ENCODE data around the gene OR10C1. TPM values are rescaled to one million over a fixed set of nuclear protein-coding genes. Genes with fewer than 3 reads are reported as not detected.

The OR10C1 gene
- total and polyA plus RNA-seq, 4 donors, result not detected

- Histone ChIP-seq H3K27me3 (ENCODE audit: control insufficient read depth in 3 of 3, insufficient read depth in 3 of 3, low read length in 2 of 3) (no peaks in the 10 kb centered on the region), H3K36me3 (ENCODE audit: control insufficient read depth in 4 of 4, insufficient read depth in 4 of 4, low read length in 4 of 4) (no peaks in the 10 kb centered on the region), H3K27ac (ENCODE audit: low read depth in 1 of 2, low read length in 1 of 2) (no peak within 1 kb of the TSS), H3K9ac (ENCODE audit: insufficient read depth in 1 of 2, low read length in 2 of 2) (no peak within 1 kb of the TSS), H3K9me3 (ENCODE audit: control insufficient read depth in 4 of 4, insufficient read depth in 3 of 4, low read length in 3 of 4) (peaks cover 0 to 2% (median 0%) of the 10 kb centered on the region in 4 donors), H3K4me1 (ENCODE audit: control insufficient read depth in 5 of 5, insufficient read depth in 5 of 5, low read length in 5 of 5) (no peaks in the 10 kb centered on the region), H3K4me3 (no peak within 1 kb of the TSS)
- ATAC-seq (ENCODE audit: insufficient read depth, low FRiP score) (no peak), DNase-seq (peak in 1 of 3 donors; percentile 14)
- TF ChIP-seq, protein P1, sequence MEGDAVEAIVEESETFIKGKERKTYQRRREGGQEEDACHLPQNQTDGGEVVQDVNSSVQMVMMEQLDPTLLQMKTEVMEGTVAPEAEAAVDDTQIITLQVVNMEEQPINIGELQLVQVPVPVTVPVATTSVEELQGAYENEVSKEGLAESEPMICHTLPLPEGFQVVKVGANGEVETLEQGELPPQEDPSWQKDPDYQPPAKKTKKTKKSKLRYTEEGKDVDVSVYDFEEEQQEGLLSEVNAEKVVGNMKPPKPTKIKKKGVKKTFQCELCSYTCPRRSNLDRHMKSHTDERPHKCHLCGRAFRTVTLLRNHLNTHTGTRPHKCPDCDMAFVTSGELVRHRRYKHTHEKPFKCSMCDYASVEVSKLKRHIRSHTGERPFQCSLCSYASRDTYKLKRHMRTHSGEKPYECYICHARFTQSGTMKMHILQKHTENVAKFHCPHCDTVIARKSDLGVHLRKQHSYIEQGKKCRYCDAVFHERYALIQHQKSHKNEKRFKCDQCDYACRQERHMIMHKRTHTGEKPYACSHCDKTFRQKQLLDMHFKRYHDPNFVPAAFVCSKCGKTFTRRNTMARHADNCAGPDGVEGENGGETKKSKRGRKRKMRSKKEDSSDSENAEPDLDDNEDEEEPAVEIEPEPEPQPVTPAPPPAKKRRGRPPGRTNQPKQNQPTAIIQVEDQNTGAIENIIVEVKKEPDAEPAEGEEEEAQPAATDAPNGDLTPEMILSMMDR (IDR thresholded peaks at IDR 0.05; ENCODE audit: control extremely low read depth, extremely low read depth), result no peak
Observed at GRCh38 chr6:29414588-29414987, 24.5 kb upstream of the OR10C1 start, which contains the start of gene OR12D1. Gene OR12D1, plus strand, starts transcription at chr6:29414928.

GRCh38 chr6:29419516-29419915, 19.6 kb upstream of the OR10C1 start:
- Histone ChIP-seq H3K27me3 (ENCODE audit: control insufficient read depth in 3 of 3, insufficient read depth in 3 of 3, low read length in 2 of 3) (no peaks in the 10 kb centered on the region), H3K9me3 (ENCODE audit: control insufficient read depth in 4 of 4, insufficient read depth in 3 of 4, low read length in 3 of 4) (no peaks in the 10 kb centered on the region), H3K4me1 (ENCODE audit: control insufficient read depth in 5 of 5, insufficient read depth in 5 of 5, low read length in 5 of 5) (no peaks in the 10 kb centered on the region), H3K27ac (ENCODE audit: low read depth in 1 of 2, low read length in 1 of 2) (no peak overlapping the region), H3K36me3 (ENCODE audit: control insufficient read depth in 4 of 4, insufficient read depth in 4 of 4, low read length in 4 of 4) (no peaks in the 10 kb centered on the region), H3K9ac (ENCODE audit: insufficient read depth in 1 of 2, low read length in 2 of 2) (no peak overlapping the region), H3K4me3 (no peak overlapping the region)
- WGBS, 2 donors, result 83 to 88% methylated on average over 3 of the region's 3 CpGs
- TF ChIP-seq, protein P1 (IDR thresholded peaks at IDR 0.05; ENCODE audit: control extremely low read depth, extremely low read depth), result no peak
- ATAC-seq (ENCODE audit: insufficient read depth, low FRiP score) (no peak), DNase-seq (no peak)

GRCh38 chr6:29424168-29424567, 14.9 kb upstream of the OR10C1 start:
- DNase-seq, result no peak
- no peak for ATAC-seq (ENCODE audit: insufficient read depth, low FRiP score)
- WGBS, 2 donors, result 94% methylated on average over 2 of the region's 2 CpGs
- Histone ChIP-seq H3K4me3 (no peak overlapping the region), H3K27ac (ENCODE audit: low read depth in 1 of 2, low read length in 1 of 2) (no peak overlapping the region), H3K4me1 (ENCODE audit: control insufficient read depth in 5 of 5, insufficient read depth in 5 of 5, low read length in 5 of 5) (no peaks in the 10 kb centered on the region), H3K27me3 (ENCODE audit: control insufficient read depth in 3 of 3, insufficient read depth in 3 of 3, low read length in 2 of 3) (no peaks in the 10 kb centered on the region), H3K9ac (ENCODE audit: insufficient read depth in 1 of 2, low read length in 2 of 2) (no peak overlapping the region), H3K9me3 (ENCODE audit: control insufficient read depth in 4 of 4, insufficient read depth in 3 of 4, low read length in 3 of 4) (no peaks in the 10 kb centered on the region), H3K36me3 (ENCODE audit: control insufficient read depth in 4 of 4, insufficient read depth in 4 of 4, low read length in 4 of 4) (no peaks in the 10 kb centered on the region)
- TF ChIP-seq, protein P1 (IDR thresholded peaks at IDR 0.05; ENCODE audit: control extremely low read depth, extremely low read depth), result no peak

DNA sequence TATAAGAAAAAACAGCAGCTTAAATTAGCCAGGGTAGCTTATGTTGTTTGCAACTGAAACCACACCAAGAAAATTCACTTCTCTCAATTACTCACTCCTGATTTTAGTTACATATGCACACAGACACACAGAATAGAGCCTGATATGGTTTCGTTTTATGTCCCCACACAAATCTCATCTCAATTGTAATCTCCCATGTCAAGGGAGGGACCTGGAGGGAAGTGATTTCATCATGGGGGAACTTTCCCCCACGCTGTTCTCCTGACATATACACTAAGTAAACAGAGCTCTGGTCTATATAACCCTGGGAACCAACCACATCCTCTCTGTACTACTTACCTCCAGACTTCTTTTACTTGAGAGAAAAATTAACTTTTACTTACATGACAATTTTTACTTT, 14.5 kb upstream of the OR10C1 start:
- Histone ChIP-seq H3K9me3 (ENCODE audit: control insufficient read depth in 4 of 4, insufficient read depth in 3 of 4, low read length in 3 of 4) (no peaks in the 10 kb centered on the region), H3K27ac (ENCODE audit: low read depth in 1 of 2, low read length in 1 of 2) (no peak overlapping the region), H3K27me3 (ENCODE audit: control insufficient read depth in 3 of 3, insufficient read depth in 3 of 3, low read length in 2 of 3) (no peaks in the 10 kb centered on the region), H3K4me3 (no peak overlapping the region), H3K9ac (ENCODE audit: insufficient read depth in 1 of 2, low read length in 2 of 2) (no peak overlapping the region), H3K4me1 (ENCODE audit: control insufficient read depth in 5 of 5, insufficient read depth in 5 of 5, low read length in 5 of 5) (no peaks in the 10 kb centered on the region), H3K36me3 (ENCODE audit: control insufficient read depth in 4 of 4, insufficient read depth in 4 of 4, low read length in 4 of 4) (no peaks in the 10 kb centered on the region)
- TF ChIP-seq, protein P1 (IDR thresholded peaks at IDR 0.05; ENCODE audit: control extremely low read depth, extremely low read depth), result no peak
- DNase-seq (no peak), ATAC-seq (ENCODE audit: insufficient read depth, low FRiP score) (no peak)
- 9 to 30% methylated on average over 2 of the region's 2 CpGs for WGBS, 2 donors
